SK-N-SH (cell line): ENCODE data around the gene MAPRE3. TPM values are rescaled to one million over a fixed set of nuclear protein-coding genes. Genes with fewer than 3 reads are reported as not detected.

ENCODE experiments used
- CTCF ChIA-PET: fragments of 300-600, 350-600 bp; formaldehyde crosslinking; extraction: SDS; loops from one replicate; lab custom pipeline; 2021; lab: Yijun Ruan, JAX
- POLR2A ChIA-PET: fragments of 350-600 bp; sonication (Branson Sonifier 250); formaldehyde crosslinking; extraction: SDS; loops from one replicate; lab custom pipeline; 2020; ENCODE audit warnings: antibody characterized with exemption, inconsistent platforms; lab: Yijun Ruan, JAX
- DNase-seq: peaks from one replicate; pipeline ENCODE4 v3.0.0; 2012
- H2AFZ ChIP-seq: fragments of 200-600 bp; sonication (generic); 2 replicates; pipeline ENCODE4 v1.8.1; 2016; ENCODE audit warnings: antibody characterized with exemption, mild to moderate bottlenecking, low read depth
- H3F3A ChIP-seq: fragments of 200-600 bp; sonication (generic); replicated peaks from 2 replicates; pipeline ENCODE3; 2016; ENCODE audit warnings: antibody characterized with exemption, mild to moderate bottlenecking; ENCODE audit not compliant: insufficient read depth
- H3K27ac ChIP-seq, 2 experiments: fragments of 200-500 bp in 1 of 2; fragments of 200-600 bp in 1 of 2; sonication (Bioruptor generic) in 1 of 2; sonication (generic), shearing (Covaris generic) in 1 of 2; 2 replicates each; pipeline versions ENCODE4 v1.5.1 to v1.6.1; 2014 to 2016; ENCODE audit warnings: low read depth in 2 of 2, inconsistent platforms in 1 of 2, low read length in 1 of 2, mild to moderate bottlenecking in 1 of 2, mixed read lengths in 1 of 2
- H3K27me3 ChIP-seq: fragments of 200-600 bp; sonication (generic), shearing (Covaris generic); 2 replicates; pipeline ENCODE4 v1.6.1; 2016; ENCODE audit warnings: mixed run types; ENCODE audit not compliant: insufficient read depth
- H3K36me3 ChIP-seq, 2 experiments: fragments of 200-500 bp in 1 of 2; fragments of 200-600 bp in 1 of 2; sonication (Bioruptor generic) in 1 of 2; sonication (generic) in 1 of 2; replicated peaks in 1 of 2; 2 replicates each; pipeline versions ENCODE3 to v1.5.1; 2014 to 2016; ENCODE audit warnings: low read length in 1 of 2, mild to moderate bottlenecking in 1 of 2; ENCODE audit not compliant: insufficient read depth in 2 of 2, control insufficient read depth in 1 of 2
- H3K4me1 ChIP-seq, 2 experiments: fragments of 200-500 bp in 1 of 2; fragments of 200-600 bp in 1 of 2; sonication (Bioruptor generic) in 1 of 2; sonication (generic), shearing (Covaris generic) in 1 of 2; 2 replicates each; pipeline versions ENCODE4 v1.5.1 to v1.6.1; 2014 to 2016; ENCODE audit warnings: low read depth in 1 of 2, low read length in 1 of 2, mixed run types in 1 of 2; ENCODE audit not compliant: insufficient read depth in 2 of 2, control insufficient read depth in 1 of 2
- H3K4me2 ChIP-seq: fragments of 200-600 bp; sonication (generic), shearing (Covaris generic); 2 replicates; pipeline ENCODE4 v1.6.1; 2017; ENCODE audit warnings: mixed run types
- H3K4me3 ChIP-seq, 2 experiments: fragments of 200-500 bp in 1 of 2; fragments of 200-600 bp in 1 of 2; sonication (Bioruptor generic) in 1 of 2; sonication (generic), shearing (Covaris generic) in 1 of 2; 2 replicates each; pipeline versions ENCODE4 v1.5.1 to v1.8.1; 2014 to 2016; ENCODE audit warnings: low read depth in 2 of 2, inconsistent platforms in 1 of 2, low read length in 1 of 2, mild to moderate bottlenecking in 1 of 2, mixed read lengths in 1 of 2, moderate library complexity in 1 of 2
- H3K79me2 ChIP-seq: fragments of 200-600 bp; sonication (generic); 2 replicates; pipeline ENCODE4 v1.8.1; 2017; ENCODE audit warnings: mild to moderate bottlenecking; ENCODE audit not compliant: insufficient read depth
- H3K9ac ChIP-seq: fragments of 200-600 bp; sonication (generic); 2 replicates; pipeline ENCODE4 v1.6.1; 2017; ENCODE audit warnings: mixed run types
- H3K9me2 ChIP-seq: fragments of 200-600 bp; sonication (generic); 2 replicates; pipeline ENCODE4 v1.6.1; 2017; ENCODE audit warnings: mixed run types
- H3K9me3 ChIP-seq: fragments of 200-600 bp; sonication (generic); 2 replicates; pipeline ENCODE4 v1.6.1; 2017; ENCODE audit warnings: mixed run types, mild to moderate bottlenecking, moderate library complexity
- H4K20me1 ChIP-seq: fragments of 200-600 bp; sonication (generic); 2 replicates; pipeline ENCODE4 v1.6.1; 2017; ENCODE audit warnings: mild to moderate bottlenecking, mixed run types; ENCODE audit not compliant: insufficient read depth
- EP300 ChIP-seq, 2 experiments: IDR thresholded peaks; 2 replicates each; pipeline versions ENCODE4 v1.4.0 to v1.6.1; 2012; ENCODE audit warnings: borderline replicate concordance in 1 of 2, low read depth in 1 of 2, low read length in 1 of 2
- FOXJ3 ChIP-seq: sonication (generic); formaldehyde crosslinking; IDR thresholded peaks from 2 replicates; pipeline ENCODE4 v1.5.1; 2020; ENCODE audit warnings: mild to moderate bottlenecking, missing genetic modification reagents
- FOXM1 ChIP-seq: IDR thresholded peaks from 2 replicates; pipeline ENCODE4 v1.4.0; 2012; ENCODE audit warnings: low read depth, mild to moderate bottlenecking
- IRF3 ChIP-seq: fragments of 150-350 bp; IDR thresholded peaks from 2 replicates; pipeline ENCODE4 v1.6.1; 2016; ENCODE audit warnings: mild to moderate bottlenecking, low read depth, low read length
- MAX ChIP-seq: IDR thresholded peaks from 2 replicates; pipeline ENCODE4 v1.4.0; 2012; ENCODE audit warnings: low read depth
- NRF1 ChIP-seq: IDR thresholded peaks from 2 replicates; pipeline ENCODE4 v1.6.1; 2012; ENCODE audit warnings: low read depth, mild to moderate bottlenecking, low read length
- RAD21 ChIP-seq: IDR thresholded peaks from 2 replicates; pipeline ENCODE4 v1.6.1; 2012; ENCODE audit warnings: mild to moderate bottlenecking, low read length
- REST ChIP-seq: IDR thresholded peaks from 2 replicates; pipeline ENCODE4 v1.6.1; 2012; ENCODE audit warnings: mild to moderate bottlenecking, low read depth, low read length, moderate library complexity
- SIN3A ChIP-seq: IDR thresholded peaks from 2 replicates; pipeline ENCODE4 v1.6.1; 2012; ENCODE audit warnings: low read depth, mild to moderate bottlenecking, low read length, moderate library complexity, borderline replicate concordance
- TAF1 ChIP-seq: IDR thresholded peaks from 2 replicates; pipeline ENCODE4 v1.6.1; 2012; ENCODE audit warnings: low read depth, mild to moderate bottlenecking, low read length, moderate library complexity, borderline replicate concordance
- USF1 ChIP-seq: IDR thresholded peaks from 2 replicates; pipeline ENCODE4 v1.4.0; 2012; ENCODE audit warnings: low read depth, borderline replicate concordance
- YY1 ChIP-seq: IDR thresholded peaks from 2 replicates; pipeline ENCODE4 v1.4.0; 2012; ENCODE audit warnings: low read depth, mild to moderate bottlenecking
- WGBS: methylation state at CpG from one replicate; pipeline ENCODE4 v1.1.6; 2017; ENCODE audit warnings: low lambda C conversion rate; 5-methylcytosine and 5-hydroxymethylcytosine counted together
- polyA plus RNA-seq, 3 experiments: library from polyadenylated mRNA; depleted of rRNA; stranded (reverse); fragments of >200 nt; gene quantifications; 2 replicates each; pipeline ENCODE4 v1.2.3, GENCODE V29; 2012

MAPRE3 gene
- polyA plus RNA-seq, 1 of the 3 experiments (the other 2 are of a cell fraction), result 24.4 TPM

GRCh38 chr2:26969077-26969844, 1.2 kb upstream of the MAPRE3 start:
- no peak overlapping the region for H3K4me3 ChIP-seq
- no peak overlapping the region for H2AFZ ChIP-seq
- no peak overlapping the region for H3K9ac ChIP-seq
- H3F3A ChIP-seq, result peaks cover 4% of the 10 kb centered on the region
- H3K9me2 ChIP-seq, result no peaks in the 10 kb centered on the region
- H4K20me1 ChIP-seq, result no peaks in the 10 kb centered on the region; the same call in 1 of the 2 replicates
- no peak overlapping the region for H3K27ac ChIP-seq
- ChIA-PET CTCF (interaction anchor here (1.2 to 21.9 kb wide), 13 partner anchors 8 to 311 kb away, joined by 3 to 1017 read pairs (median 9); partner anchors contain the start of genes AGBL5, DPYSL5, KHK and TMEM214), POLR2A (interaction anchor here (0.7 kb wide), 1 partner anchor 47 kb away, joined by 4 read pairs; no protein-coding TSS in a partner anchor)
- no peaks in the 10 kb centered on the region for H3K36me3 ChIP-seq
- WGBS, result 51% methylated on average over 10 of the region's 10 CpGs
- no peaks in the 10 kb centered on the region for H3K79me2 ChIP-seq
- DNase-seq, result no peak
- H3K4me2 ChIP-seq, result no peak overlapping the region
- no peaks in the 10 kb centered on the region for H3K9me3 ChIP-seq
- no peak for TF ChIP-seq EP300 (IDR thresholded peaks at IDR 0.05; ENCODE audit: borderline replicate concordance in 1 of 2, low read depth in 1 of 2, low read length in 1 of 2)
- no peak for TF ChIP-seq FOXJ3 (CRISPR knock-in tag)
- TF ChIP-seq MAX, result no peak
- no peak for TF ChIP-seq IRF3
- no peak for TF ChIP-seq REST
- TF ChIP-seq RAD21, result no peak
- no peak for TF ChIP-seq NRF1
- no peak for TF ChIP-seq TAF1
- no peak for TF ChIP-seq USF1
- no peak for TF ChIP-seq SIN3A
- no peak for TF ChIP-seq FOXM1
- TF ChIP-seq YY1, result no peak
- peaks cover 7% of the 10 kb centered on the region; the same call in 1 of the 2 replicates for H3K27me3 ChIP-seq
- H3K4me1 ChIP-seq, result peaks cover 0 to 13% of the 10 kb centered on the region in 2 experiments; a peak in 2 of 4 replicates
